Activated naive CD8-positive, alpha-beta T cell treated with anti-CD3 and anti-CD28 coated beads, Interleukin-2, amount 50 U/mL, for 24 hours (primary cell): Measurements from ENCODE around the gene RB1.
A peak's percentile ranks its signal among the peaks of the same experiment; 100 is the strongest.

ENCODE experiments used
- ATAC-seq: fragments of 150-1000 bp; cut with Tn5 transposase; one replicate; pipeline ENCODE4 v1.10.0; 2021
- DNase-seq: peaks from one replicate; pipeline ENCODE4 v3.0.0; 2021
- H3K27ac Mint-ChIP-seq: one replicate; pipeline ENCODE4 v1.8.0; 2021; ENCODE audit warnings: mild to moderate bottlenecking, mixed read lengths
- H3K27me3 Mint-ChIP-seq: one replicate; pipeline ENCODE4 v1.8.0; 2021; ENCODE audit warnings: mixed read lengths
- H3K36me3 Mint-ChIP-seq: one replicate; pipeline ENCODE4 v1.8.0; 2021; ENCODE audit warnings: low read depth, mixed read lengths
- H3K4me1 Mint-ChIP-seq: one replicate; pipeline ENCODE4 v1.8.0; 2021; ENCODE audit warnings: mixed read lengths
- H3K4me3 Mint-ChIP-seq: one replicate; pipeline ENCODE4 v1.8.0; 2021; ENCODE audit warnings: mild to moderate bottlenecking, moderate library complexity, mixed read lengths
- H3K9me3 Mint-ChIP-seq: one replicate; pipeline ENCODE4 v1.8.0; 2021; ENCODE audit warnings: mixed read lengths

The RB1 gene

DNA sequence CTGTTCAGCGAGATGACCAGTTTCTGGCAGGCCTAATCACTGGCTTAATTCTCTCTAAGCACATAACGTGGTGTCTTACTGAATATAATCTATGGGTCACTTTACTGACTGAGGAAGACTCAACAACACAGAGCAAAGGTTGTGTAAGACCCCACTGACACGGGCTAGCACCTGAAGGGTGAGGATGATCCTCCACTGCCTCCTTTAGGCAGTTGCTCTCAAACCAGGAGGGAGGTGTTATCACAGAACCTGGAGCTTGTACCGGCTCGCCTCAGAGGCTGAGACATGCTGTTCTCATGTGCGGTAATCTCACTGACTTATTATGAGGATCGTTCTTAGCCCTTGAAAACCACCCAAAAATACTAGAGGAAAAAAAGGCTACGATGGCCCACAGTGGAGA lies 201.1 kb downstream of the RB1 start:
- Mint-ChIP-seq H3K36me3 (no peaks in the 10 kb centered on the region), H3K4me1 (peaks cover 54% of the 10 kb centered on the region), H3K27me3 (peaks cover 3% of the 10 kb centered on the region), H3K4me3 (no peak overlapping the region), H3K27ac (peak overlapping the region; percentile 85), H3K9me3 (no peaks in the 10 kb centered on the region)
- no peak for DNase-seq
- no peak for ATAC-seq

DNA sequence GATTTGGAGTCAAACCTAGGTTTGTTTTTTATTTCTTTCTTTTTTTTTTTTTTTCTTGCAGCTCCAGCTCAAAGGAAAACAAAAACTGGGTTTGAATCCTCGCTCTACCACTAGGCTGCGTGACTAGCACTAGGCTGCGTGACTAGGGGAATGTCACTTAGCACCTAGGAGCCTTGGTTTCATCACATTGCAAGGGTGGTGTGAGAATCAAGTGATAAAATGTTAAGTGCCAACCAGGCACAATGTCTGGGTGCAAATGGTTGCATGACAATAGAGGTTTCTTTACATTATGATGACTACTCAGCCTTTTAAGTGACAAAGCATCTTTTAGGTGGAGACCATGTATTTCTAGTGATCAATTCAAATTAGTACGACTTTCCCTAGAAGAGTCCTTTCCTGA lies 201.5 kb downstream of the RB1 start:
- Mint-ChIP-seq H3K9me3 (no peaks in the 10 kb centered on the region), H3K27me3 (peaks cover 3% of the 10 kb centered on the region), H3K36me3 (no peaks in the 10 kb centered on the region), H3K27ac (peak overlapping the region; percentile 85), H3K4me3 (peak overlapping the region; percentile 59), H3K4me1 (peaks cover 56% of the 10 kb centered on the region)
- ATAC-seq (no peak), DNase-seq (no peak)

DNA sequence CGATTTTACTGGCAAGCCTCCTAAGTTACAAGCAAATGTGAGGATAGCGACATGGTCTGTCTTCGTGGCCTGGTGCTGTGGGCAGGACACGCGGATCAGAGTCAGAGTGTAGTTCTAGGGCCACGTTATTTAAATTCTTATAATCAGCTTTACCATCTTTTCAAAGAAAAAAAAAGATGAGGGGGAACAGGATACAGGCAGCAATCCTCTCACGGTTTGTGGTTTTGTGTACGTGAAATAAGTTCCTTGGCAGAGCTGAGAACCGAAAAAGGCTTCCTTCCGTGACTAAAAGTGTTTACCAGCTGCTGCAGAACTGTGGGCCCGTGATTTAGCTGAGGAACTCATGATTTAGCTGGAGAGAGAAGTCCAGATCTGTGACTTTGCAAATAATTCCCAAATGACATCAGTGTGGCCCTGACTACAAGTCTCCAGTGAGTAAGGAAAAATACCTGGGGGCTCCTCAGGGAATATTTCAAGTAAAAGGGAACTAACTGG lies 202.1 kb downstream of the RB1 start:
- DNase-seq, result no peak
- peaks cover 3% of the 10 kb centered on the region for H3K27me3 Mint-ChIP-seq
- peaks cover 55% of the 10 kb centered on the region for H3K4me1 Mint-ChIP-seq
- ATAC-seq, result peak; percentile 88
- H3K36me3 Mint-ChIP-seq, result no peaks in the 10 kb centered on the region
- no peaks in the 10 kb centered on the region for H3K9me3 Mint-ChIP-seq
- H3K27ac Mint-ChIP-seq, result peak overlapping the region; percentile 85
- H3K4me3 Mint-ChIP-seq, result peak overlapping the region; percentile 59

DNA sequence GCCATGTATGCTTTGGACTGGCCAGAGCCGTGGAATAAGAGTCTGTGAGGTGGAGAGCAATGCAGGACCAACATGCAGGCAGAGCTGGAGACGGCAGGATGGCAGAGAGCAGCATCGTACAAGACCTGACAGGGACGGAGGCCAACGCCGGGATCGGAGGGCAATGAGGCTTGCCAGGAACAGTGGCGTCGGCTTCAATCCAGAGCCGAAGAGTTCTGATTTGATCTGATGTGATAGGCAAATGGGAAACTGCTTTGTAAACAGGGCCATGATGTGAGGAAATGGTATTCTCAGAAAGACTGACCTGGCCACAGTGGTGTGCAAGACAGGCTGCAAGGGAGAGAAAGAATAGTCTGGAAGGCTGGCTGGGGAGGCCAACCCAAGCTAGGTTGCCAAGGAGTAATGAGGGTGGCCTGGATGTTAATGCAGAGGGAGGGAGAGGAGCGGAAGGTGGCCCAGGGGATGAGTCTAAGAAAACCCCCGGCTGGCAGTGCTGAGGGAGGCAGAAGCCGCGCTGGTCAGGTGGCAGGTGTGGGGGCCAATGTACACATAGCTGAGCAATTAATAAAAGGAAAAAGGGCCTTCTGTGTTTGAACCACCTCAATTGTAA lies 202.6 kb downstream of the RB1 start:
- H3K4me3 Mint-ChIP-seq, result peak overlapping the region; percentile 12
- peaks cover 50% of the 10 kb centered on the region for H3K4me1 Mint-ChIP-seq
- H3K9me3 Mint-ChIP-seq, result no peaks in the 10 kb centered on the region
- DNase-seq, result no peak
- peaks cover 3% of the 10 kb centered on the region for H3K27me3 Mint-ChIP-seq
- peak overlapping the region; percentile 85 for H3K27ac Mint-ChIP-seq
- ATAC-seq, result no peak
- no peaks in the 10 kb centered on the region for H3K36me3 Mint-ChIP-seq

DNA sequence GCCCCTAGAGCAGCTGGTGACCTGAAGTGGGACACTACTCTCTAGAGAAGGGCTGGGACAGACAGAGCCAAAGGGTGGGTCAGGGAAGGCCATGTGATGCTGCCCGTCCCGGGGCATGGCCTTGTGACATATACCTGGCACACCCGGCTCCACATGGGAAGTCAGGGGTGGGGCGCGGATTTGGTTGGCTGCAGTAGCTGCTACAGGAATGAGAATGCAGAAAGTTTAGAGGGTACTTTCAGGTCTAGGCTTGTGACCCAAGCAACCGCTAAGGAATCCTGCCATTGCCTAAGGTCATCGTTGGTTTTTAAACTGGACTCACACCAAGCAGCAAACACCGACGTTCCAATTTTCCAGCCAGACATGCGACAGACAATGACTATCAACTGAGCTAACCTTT lies 203.5 kb downstream of the RB1 start:
- Mint-ChIP-seq H3K4me1 (peaks cover 50% of the 10 kb centered on the region), H3K27ac (no peak overlapping the region), H3K27me3 (peaks cover 3% of the 10 kb centered on the region), H3K9me3 (no peaks in the 10 kb centered on the region), H3K4me3 (no peak overlapping the region), H3K36me3 (no peaks in the 10 kb centered on the region)
- ATAC-seq, result no peak
- DNase-seq, result no peak

GRCh38 chr13:48508011-48508410 lies 204.5 kb downstream of the RB1 start:
- ATAC-seq (no peak), DNase-seq (no peak)
- H3K27me3 Mint-ChIP-seq, result peaks cover 3% of the 10 kb centered on the region
- peaks cover 47% of the 10 kb centered on the region for H3K4me1 Mint-ChIP-seq
- no peaks in the 10 kb centered on the region for H3K9me3 Mint-ChIP-seq
- no peak overlapping the region for H3K4me3 Mint-ChIP-seq
- no peaks in the 10 kb centered on the region for H3K36me3 Mint-ChIP-seq
- H3K27ac Mint-ChIP-seq, result no peak overlapping the region

- Mint-ChIP-seq H3K27me3 (peaks cover 3% of the 10 kb centered on the region), H3K4me1 (peaks cover 23% of the 10 kb centered on the region), H3K36me3 (peaks cover 2% of the 10 kb centered on the region), H3K9me3 (no peaks in the 10 kb centered on the region), H3K27ac (no peak overlapping the region), H3K4me3 (no peak overlapping the region)
- DNase-seq (no peak), ATAC-seq (no peak)
Observed at GRCh38 chr13:48510698-48511097, 207.1 kb downstream of the RB1 start.

- no peak overlapping the region for H3K27ac Mint-ChIP-seq
- H3K27me3 Mint-ChIP-seq, result peaks cover 2% of the 10 kb centered on the region
- ATAC-seq (no peak), DNase-seq (no peak)
- H3K4me3 Mint-ChIP-seq, result no peak overlapping the region
- peaks cover 4% of the 10 kb centered on the region for H3K36me3 Mint-ChIP-seq
- H3K9me3 Mint-ChIP-seq, result no peaks in the 10 kb centered on the region
- H3K4me1 Mint-ChIP-seq, result peaks cover 13% of the 10 kb centered on the region
Observed at GRCh38 chr13:48511621-48512230, 208.2 kb downstream of the RB1 start.

GRCh38 chr13:48514793-48515192 lies 211.2 kb downstream of the RB1 start:
- H3K9me3 Mint-ChIP-seq, result no peaks in the 10 kb centered on the region
- peaks cover 4% of the 10 kb centered on the region for H3K36me3 Mint-ChIP-seq
- H3K4me3 Mint-ChIP-seq, result no peak overlapping the region
- DNase-seq, result no peak
- no peaks in the 10 kb centered on the region for H3K27me3 Mint-ChIP-seq
- H3K27ac Mint-ChIP-seq, result no peak overlapping the region
- H3K4me1 Mint-ChIP-seq, result peaks cover 4% of the 10 kb centered on the region
- ATAC-seq, result no peak

DNA sequence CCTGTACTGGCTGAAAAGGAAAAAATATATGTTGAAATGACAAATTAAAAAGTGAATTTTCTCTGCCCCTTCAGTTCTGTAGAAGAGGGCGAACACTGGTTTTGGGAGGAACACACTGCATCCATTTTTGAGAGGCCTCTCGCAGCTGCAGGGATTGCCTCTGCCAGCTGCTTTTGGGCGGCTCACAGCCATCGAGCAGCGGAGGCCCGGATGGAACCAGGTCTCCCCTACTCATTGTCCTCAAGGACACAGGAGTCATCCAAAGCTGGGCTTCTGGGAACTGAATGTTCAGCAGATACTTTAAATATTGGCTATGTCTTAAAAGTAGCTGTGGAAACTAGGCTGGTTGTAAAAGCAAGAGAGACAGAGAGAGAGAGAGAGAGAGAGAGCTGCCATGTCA lies 212.2 kb downstream of the RB1 start:
- ATAC-seq, result no peak
- peaks cover 4% of the 10 kb centered on the region for H3K36me3 Mint-ChIP-seq
- no peaks in the 10 kb centered on the region for H3K27me3 Mint-ChIP-seq

DNA sequence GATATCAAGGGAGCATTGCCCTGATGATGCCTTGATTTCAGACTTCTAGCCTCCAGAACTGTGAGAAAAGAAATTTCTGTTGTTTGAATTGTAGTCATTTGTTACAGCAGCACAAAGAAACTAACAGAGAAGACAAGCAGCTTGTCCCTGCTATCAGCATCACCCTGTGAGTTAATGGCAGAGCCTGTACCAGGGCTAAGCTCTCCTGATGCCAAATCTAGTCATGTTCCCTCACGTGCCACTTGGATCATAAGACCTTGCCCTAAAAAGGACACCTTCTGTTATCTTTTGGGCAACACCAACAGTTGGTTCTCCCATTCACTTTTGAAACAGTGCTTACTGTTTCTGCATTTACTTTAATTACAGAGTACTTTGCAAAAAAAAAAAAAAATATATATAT lies 214.5 kb downstream of the RB1 start:
- no peaks in the 10 kb centered on the region for H3K27me3 Mint-ChIP-seq
- no peak for DNase-seq
- no peaks in the 10 kb centered on the region for H3K4me1 Mint-ChIP-seq
- ATAC-seq, result no peak
- H3K36me3 Mint-ChIP-seq, result peaks cover 4% of the 10 kb centered on the region
- no peak overlapping the region for H3K27ac Mint-ChIP-seq
- H3K9me3 Mint-ChIP-seq, result no peaks in the 10 kb centered on the region
- no peak overlapping the region for H3K4me3 Mint-ChIP-seq

More for the DNA sequence above, 212.2 kb downstream of the RB1 start:
- Mint-ChIP-seq H3K4me1 (no peaks in the 10 kb centered on the region), H3K27ac (no peak overlapping the region), H3K9me3 (no peaks in the 10 kb centered on the region), H3K4me3 (no peak overlapping the region)
- DNase-seq, result no peak

GRCh38 chr13:48526286-48526685 lies 222.7 kb downstream of the RB1 start:
- Mint-ChIP-seq H3K27ac (no peak overlapping the region), H3K36me3 (no peaks in the 10 kb centered on the region), H3K4me1 (peaks cover 9% of the 10 kb centered on the region), H3K27me3 (no peaks in the 10 kb centered on the region), H3K9me3 (no peaks in the 10 kb centered on the region), H3K4me3 (no peak overlapping the region)
- DNase-seq (no peak), ATAC-seq (no peak)

GRCh38 chr13:48527955-48528354 lies 224.4 kb downstream of the RB1 start:
- ATAC-seq (no peak), DNase-seq (no peak)
- H3K27ac Mint-ChIP-seq, result no peak overlapping the region
- H3K4me1 Mint-ChIP-seq, result peaks cover 22% of the 10 kb centered on the region
- H3K4me3 Mint-ChIP-seq, result no peak overlapping the region
- H3K27me3 Mint-ChIP-seq, result peaks cover 2% of the 10 kb centered on the region
- no peaks in the 10 kb centered on the region for H3K9me3 Mint-ChIP-seq
- H3K36me3 Mint-ChIP-seq, result peaks cover 5% of the 10 kb centered on the region

DNA sequence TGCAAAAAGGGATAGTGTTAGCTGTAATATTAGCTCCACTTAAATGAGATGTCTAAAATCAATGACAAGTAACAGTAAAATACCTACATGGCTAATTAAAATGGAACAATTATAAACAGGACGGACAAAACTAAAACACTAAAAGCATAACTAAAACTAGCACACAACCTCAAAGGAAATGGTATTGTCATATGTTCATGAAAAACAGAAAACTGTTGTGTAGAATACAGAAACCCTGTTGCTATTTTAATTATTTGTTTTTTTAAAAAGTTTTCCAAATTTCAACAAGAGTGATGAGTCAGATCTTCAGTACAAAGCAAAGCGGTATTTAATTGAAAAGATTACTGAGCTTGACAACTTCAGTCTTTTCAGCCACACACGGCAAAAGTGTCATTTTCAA lies 225.2 kb downstream of the RB1 start:
- Mint-ChIP-seq H3K4me1 (peaks cover 28% of the 10 kb centered on the region), H3K36me3 (peaks cover 5% of the 10 kb centered on the region), H3K27ac (no peak overlapping the region), H3K4me3 (no peak overlapping the region), H3K9me3 (no peaks in the 10 kb centered on the region), H3K27me3 (peaks cover 2% of the 10 kb centered on the region)
- DNase-seq (no peak), ATAC-seq (no peak)

DNA sequence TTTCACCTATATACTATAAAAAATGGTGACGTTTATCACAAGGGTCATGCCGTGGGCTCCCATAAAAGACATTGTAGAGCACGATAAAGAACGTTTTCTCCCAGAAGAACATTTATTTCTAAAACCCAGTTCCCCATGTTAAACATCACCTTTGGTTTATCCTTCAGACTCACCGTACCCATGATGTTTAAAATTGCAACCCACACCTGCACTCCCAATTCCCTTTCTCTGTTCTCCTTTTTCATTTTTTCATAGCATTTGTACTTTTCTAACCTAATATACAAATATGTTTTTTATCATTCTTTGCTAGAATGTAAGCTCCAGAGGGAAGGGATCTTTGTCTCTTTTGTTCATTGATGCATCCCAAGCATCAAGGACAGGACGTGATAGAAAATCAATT lies 227.3 kb downstream of the RB1 start:
- H3K27me3 Mint-ChIP-seq, result peaks cover 2% of the 10 kb centered on the region
- H3K9me3 Mint-ChIP-seq, result peaks cover 4% of the 10 kb centered on the region
- no peak for ATAC-seq
- H3K36me3 Mint-ChIP-seq, result peaks cover 5% of the 10 kb centered on the region
- no peak for DNase-seq
- H3K4me1 Mint-ChIP-seq, result peaks cover 32% of the 10 kb centered on the region
- H3K4me3 Mint-ChIP-seq, result peak overlapping the region; percentile 88
- H3K27ac Mint-ChIP-seq, result no peak overlapping the region
